ENCODE results near the gene VTI1B. TPM values are rescaled to one million over a fixed set of nuclear protein-coding genes. Genes with fewer than 3 reads are reported as not detected.

The VTI1B gene
- total RNA-seq, 2 donors from 2014 or later = 47.9 to 58.3 TPM

GRCh38 chr14:67680121-67680602 lies 5.7 kb upstream of the VTI1B start:
- Histone ChIP-seq H3K27me3 (replicated peaks; ENCODE audit: insufficient read depth) (no peaks in the 10 kb centered on the region), H3K4me3 (no peak overlapping the region), H3K27ac (no peak overlapping the region), H3K4me1 (ENCODE audit: control insufficient read depth in 1 of 2, low read depth in 2 of 2) (peaks cover 0 to 6% of the 10 kb centered on the region in 2 donors), H3K9me3 (no peaks in the 10 kb centered on the region), H3K36me3 (no peaks in the 10 kb centered on the region)
- ATAC-seq (ENCODE audit: insufficient number of reproducible peaks, low FRiP score, low read depth) (no peak), DNase-seq (ENCODE audit: low spot score) (no peak)
- no peak for TF ChIP-seq CTCF (IDR thresholded peaks at IDR 0.05)

DNA sequence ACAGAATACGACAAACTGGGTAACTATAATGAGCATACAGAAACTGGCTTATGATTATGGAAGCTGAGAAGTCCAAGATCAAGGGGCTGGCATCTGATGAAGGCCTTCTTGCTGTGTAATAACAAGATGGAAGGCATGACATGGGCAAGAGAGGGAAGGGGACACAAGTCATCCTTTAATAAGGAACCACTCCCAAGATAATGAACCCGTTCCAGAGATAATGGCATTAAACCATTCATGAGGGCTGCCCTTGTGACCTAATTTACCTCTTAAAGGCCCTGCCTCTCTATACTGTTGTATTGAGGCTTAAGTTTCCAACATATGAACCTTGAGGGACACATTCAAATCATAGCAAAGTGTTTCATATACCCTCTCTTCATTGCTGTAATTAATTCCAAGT lies 4.6 kb upstream of the VTI1B start:
- ATAC-seq (ENCODE audit: insufficient number of reproducible peaks, low FRiP score, low read depth) (no peak), DNase-seq (ENCODE audit: low spot score) (no peak)
- H3K4me3 ChIP-seq = no peak overlapping the region
- no peaks in the 10 kb centered on the region for H3K36me3 ChIP-seq
- TF ChIP-seq CTCF (IDR thresholded peaks at IDR 0.05) = no peak
- H3K27ac ChIP-seq = no peak overlapping the region
- peaks cover 0 to 9% of the 10 kb centered on the region in 2 donors for H3K4me1 ChIP-seq (ENCODE audit: control insufficient read depth in 1 of 2, low read depth in 2 of 2)
- no peaks in the 10 kb centered on the region for H3K9me3 ChIP-seq
- no peaks in the 10 kb centered on the region for H3K27me3 ChIP-seq (replicated peaks; ENCODE audit: insufficient read depth)

GRCh38 chr14:67675219-67675582 lies 769 bp upstream of the VTI1B start:
- no peak for DNase-seq (ENCODE audit: low spot score)
- no peaks in the 10 kb centered on the region for H3K9me3 ChIP-seq
- no peaks in the 10 kb centered on the region for H3K27me3 ChIP-seq (replicated peaks; ENCODE audit: insufficient read depth)
- TF ChIP-seq CTCF (IDR thresholded peaks at IDR 0.05) = no peak
- H3K4me3 ChIP-seq = peak overlapping the region; percentile 87
- no peaks in the 10 kb centered on the region for H3K36me3 ChIP-seq
- ATAC-seq (ENCODE audit: insufficient number of reproducible peaks, low FRiP score, low read depth) = no peak
- peak overlapping the region; percentile 98 to 99 for H3K27ac ChIP-seq
- peaks cover 22 to 40% of the 10 kb centered on the region in 2 donors for H3K4me1 ChIP-seq (ENCODE audit: control insufficient read depth in 1 of 2, low read depth in 2 of 2)

DNA sequence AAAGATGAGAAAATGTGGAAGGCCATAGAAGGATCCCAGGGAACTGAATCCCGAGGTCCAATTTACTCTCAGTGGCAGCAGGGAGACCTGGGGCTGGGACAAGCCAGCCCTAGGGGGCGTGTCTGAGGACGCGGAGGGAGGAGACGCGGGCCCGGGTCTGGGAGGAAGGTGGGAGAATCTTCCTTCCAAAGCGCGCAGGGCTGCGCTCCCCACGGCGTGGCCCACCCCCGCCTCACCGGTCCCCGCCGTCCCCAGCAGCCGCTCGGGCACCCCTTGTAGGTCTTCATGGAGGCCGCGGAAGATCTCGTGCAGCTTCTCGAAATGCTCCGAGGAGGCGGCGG lies 323 bp downstream of the VTI1B start:
- Histone ChIP-seq H3K27ac (peak overlapping the region; percentile 98 to 99), H3K9me3 (no peaks in the 10 kb centered on the region), H3K36me3 (no peaks in the 10 kb centered on the region), H3K4me1 (ENCODE audit: control insufficient read depth in 1 of 2, low read depth in 2 of 2) (peaks cover 22 to 40% of the 10 kb centered on the region in 2 donors), H3K4me3 (peak overlapping the region; percentile 87), H3K27me3 (replicated peaks; ENCODE audit: insufficient read depth) (no peaks in the 10 kb centered on the region)
- no peak for DNase-seq (ENCODE audit: low spot score)
- TF ChIP-seq CTCF (IDR thresholded peaks at IDR 0.05) = no peak
- peak; percentile 44 for ATAC-seq (ENCODE audit: insufficient number of reproducible peaks, low FRiP score, low read depth)

DNA sequence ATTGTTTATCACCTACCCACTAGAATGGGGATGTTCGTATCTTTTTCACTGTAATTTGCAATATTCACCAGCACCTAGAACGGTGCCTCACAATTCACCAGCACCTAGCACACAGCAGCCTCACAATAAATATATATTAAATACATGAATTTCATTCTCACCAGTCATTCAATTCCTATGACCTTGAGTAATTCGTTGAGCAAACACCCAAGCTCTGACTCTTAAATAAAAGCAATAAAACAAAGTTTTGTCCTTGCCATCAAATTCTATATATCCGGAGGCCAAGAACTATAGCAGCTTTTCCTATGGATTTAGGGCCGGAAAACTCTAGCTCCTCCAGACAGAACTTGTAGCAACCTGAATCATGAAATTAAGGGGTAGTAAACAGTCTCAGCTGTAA lies 981 bp downstream of the VTI1B start:
- Histone ChIP-seq H3K36me3 (no peaks in the 10 kb centered on the region), H3K4me1 (ENCODE audit: control insufficient read depth in 1 of 2, low read depth in 2 of 2) (peaks cover 22 to 40% of the 10 kb centered on the region in 2 donors), H3K9me3 (no peaks in the 10 kb centered on the region), H3K27me3 (replicated peaks; ENCODE audit: insufficient read depth) (no peaks in the 10 kb centered on the region), H3K4me3 (peak overlapping the region; percentile 87), H3K27ac (no peak overlapping the region)
- no peak for TF ChIP-seq CTCF (IDR thresholded peaks at IDR 0.05)
- ATAC-seq (ENCODE audit: insufficient number of reproducible peaks, low FRiP score, low read depth) (no peak), DNase-seq (ENCODE audit: low spot score) (no peak)
